GM12801 (cell line): Measurements from ENCODE around the gene ZNF593.

Source experiments
- CTCF ChIP-seq: IDR thresholded peaks from one replicate; pipeline ENCODE4 v1.5.1; 2011; ENCODE audit warnings: control low read depth; ENCODE audit not compliant: insufficient read length; ENCODE audit errors: extremely low read depth

ZNF593 gene

GRCh38 chr1:26189751-26190275 is 20.1 kb downstream of the ZNF593 start:
- no peak for TF ChIP-seq CTCF

GRCh38 chr1:26190373-26190987 is 20.8 kb downstream of the ZNF593 start, which contains the start of gene CATSPER4:
Gene CATSPER4, plus strand, starts transcription at chr1:26190602. Its CDS starts 26 bp downstream, at chr1:26190628.
- TF ChIP-seq CTCF: no peak

- no peak for TF ChIP-seq CTCF
Measured at GRCh38 chr1:26191739-26192138, 22.0 kb downstream of the ZNF593 start.

- no peak for TF ChIP-seq CTCF
Measured at GRCh38 chr1:26195805-26196204, 26.1 kb downstream of the ZNF593 start.

GRCh38 chr1:26197301-26197700 is 27.6 kb downstream of the ZNF593 start:
- TF ChIP-seq CTCF: no peak

GRCh38 chr1:26197813-26198212 is 28.1 kb downstream of the ZNF593 start:
- no peak for TF ChIP-seq CTCF

- no peak for TF ChIP-seq CTCF
Measured at GRCh38 chr1:26200413-26200812, 30.7 kb downstream of the ZNF593 start.
